ENCODE data around the gene HOOK2. TPM values are rescaled to one million over a fixed set of nuclear protein-coding genes. Genes with fewer than 3 reads are reported as not detected.

HOOK2 gene
- total and polyA plus RNA-seq, 2 of the 13 experiments (the other 11 are each of a cell fraction or from before 2014, with no cell fraction given) = 9.2 to 12.9 TPM

- ATAC-seq (peak; percentile 39), FAIRE-seq (peak; percentile 71), DNase-seq (ENCODE audit: low spot score) (peak; percentile 86)
- in situ Hi-C loops (cut with HindIII; ENCODE audit: extremely low pct_ligation_motif_present, low pct_unique_long_range_greater_than_20kb) = no loop called here
- peaks cover 42% of the 10 kb centered on the region for H3K4me1 ChIP-seq (ENCODE audit: insufficient read depth, low read length)
- H3K27me3 ChIP-seq (ENCODE audit: control insufficient read depth in 1 of 2, insufficient read depth in 2 of 2, low read length in 2 of 2) = no peaks in the 10 kb centered on the region
- no peaks in the 10 kb centered on the region for H4K20me1 ChIP-seq (ENCODE audit: insufficient read depth, low read length)
- POLR2A ChIA-PET = interaction anchor here (1.0 to 3.9 kb wide), 13 partner anchors 8 to 124 kb away, joined by 3 to 124 read pairs (median 15); partner anchors contain the start of genes DHPS, GCDH, GET3 and HOOK2
- CTCF ChIA-PET (ENCODE audit: low intra/inter-chr PET ratio, low total read pairs) = interaction anchor here (1.0 to 3.7 kb wide), 4 partner anchors 15 to 36 kb away, joined by 3 to 54 read pairs (median 4); partner anchors contain the start of gene HOOK2
- peak overlapping the region; percentile 77 to 87 (median 78) for H3K4me3 ChIP-seq (replicated peaks in 1 of 3; ENCODE audit: insufficient read depth in 1 of 3, low read depth in 2 of 3, low read length in 3 of 3)
- peaks cover 8% of the 10 kb centered on the region for H3K79me2 ChIP-seq (ENCODE audit: insufficient read depth, low read length)
- H3K36me3 ChIP-seq (replicated peaks in 1 of 2; ENCODE audit: control insufficient read depth in 1 of 2, insufficient read depth in 2 of 2, low read length in 2 of 2) = 0 out of 5 replicates have a peak, but pooled peaks cover 0 to 1% of the 10 kb centered on the region in 2 experiments
- peak overlapping the region; percentile 81 for H3K27ac ChIP-seq (ENCODE audit: extremely low read length, insufficient read depth, low read length)
- no peak overlapping the region for H2AFZ ChIP-seq (ENCODE audit: low read length)
- peak overlapping the region; percentile 89 for H3K9ac ChIP-seq (ENCODE audit: insufficient read depth, low read depth, low read length)
- no peaks in the 10 kb centered on the region for H3K9me3 ChIP-seq (ENCODE audit: low read length)
- BruUV-seq (replicated peaks) = no TSS peak
- WGBS (ENCODE audit: low lambda C conversion rate) = 1% methylated on average over 9 of the region's 81 CpGs
- intact Hi-C loops (cut with micrococcal nuclease; ENCODE audit: unreplicated experiment) = no loop called here
- H3K4me2 ChIP-seq (ENCODE audit: low read depth, low read length) = peak overlapping the region; percentile 99
- TF ChIP-seq MAZ (IDR thresholded peaks at IDR 0.05; ENCODE audit: borderline replicate concordance, low read depth, low read length) (no peak), MAZ (CRISPR knock-in tag; IDR thresholded peaks at IDR 0.05; ENCODE audit: low read depth) (0 out of 2 replicates have a peak, but pooled peaks have one; percentile 55), ISL2 (CRISPR knock-in tag; IDR thresholded peaks at IDR 0.05) (peak; percentile 70; the same call in 1 of the 2 replicates), BHLHE40 (IDR thresholded peaks at IDR 0.05; ENCODE audit: low read length) (peak; percentile 26; the same call in 1 of the 2 replicates), ZNF878 (CRISPR knock-in tag; IDR thresholded peaks at IDR 0.05) (0 out of 2 replicates have a peak, but pooled peaks have one; percentile 45), ZNF839 (CRISPR knock-in tag; IDR thresholded peaks at IDR 0.05; ENCODE audit: borderline replicate concordance) (no peak), ZNF772 (CRISPR knock-in tag; IDR thresholded peaks at IDR 0.05) (peak; percentile 45; the same call in 1 of the 2 replicates), ZFY (CRISPR knock-in tag; IDR thresholded peaks at IDR 0.05) (peak; percentile 58), ZNF468 (CRISPR knock-in tag; IDR thresholded peaks at IDR 0.05) (no peak), PHF8 (CRISPR knock-in tag; IDR thresholded peaks at IDR 0.05) (peak; percentile 60), FOXK1 (CRISPR knock-in tag; IDR thresholded peaks at IDR 0.05; ENCODE audit: borderline replicate concordance, low read depth) (peak; percentile 58; the same call in 1 of the 2 replicates), ZNF362 (CRISPR knock-in tag; IDR thresholded peaks at IDR 0.05; ENCODE audit: borderline replicate concordance) (peak; percentile 39; the same call in 1 of the 2 replicates), ZC3H4 (CRISPR knock-in tag; IDR thresholded peaks at IDR 0.05; ENCODE audit: borderline replicate concordance) (no peak), FOXO1 (CRISPR knock-in tag; IDR thresholded peaks at IDR 0.05) (no peak)
- TF ChIP-seq, protein P1, sequence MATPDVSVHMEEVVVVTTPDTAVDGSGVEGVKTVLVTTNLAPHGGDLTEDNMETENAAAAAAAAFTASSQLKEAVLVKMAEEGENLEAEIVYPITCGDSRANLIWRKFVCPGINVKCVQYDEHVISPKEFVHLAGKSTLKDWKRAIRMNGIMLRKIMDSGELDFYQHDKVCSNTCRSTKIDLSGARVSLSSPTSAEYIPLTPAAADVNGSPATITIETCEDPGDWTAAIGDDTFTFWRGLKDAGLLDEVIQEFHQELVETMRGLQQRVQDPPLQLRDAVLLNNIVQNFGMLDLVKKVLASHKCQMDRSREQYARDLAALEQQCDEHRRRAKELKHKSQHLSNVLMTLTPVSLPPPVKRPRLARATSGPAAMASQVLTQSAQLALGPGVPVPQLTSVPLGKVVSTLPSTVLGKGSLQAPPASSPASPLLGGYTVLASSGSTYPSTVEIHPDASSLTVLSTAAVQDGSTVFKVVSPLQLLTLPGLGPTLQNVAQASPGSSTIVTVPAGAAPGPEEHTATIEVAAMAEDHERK (CRISPR knock-in tag; IDR thresholded peaks at IDR 0.05; ENCODE audit: low read depth) = no peak
- TF ChIP-seq, protein P2, sequence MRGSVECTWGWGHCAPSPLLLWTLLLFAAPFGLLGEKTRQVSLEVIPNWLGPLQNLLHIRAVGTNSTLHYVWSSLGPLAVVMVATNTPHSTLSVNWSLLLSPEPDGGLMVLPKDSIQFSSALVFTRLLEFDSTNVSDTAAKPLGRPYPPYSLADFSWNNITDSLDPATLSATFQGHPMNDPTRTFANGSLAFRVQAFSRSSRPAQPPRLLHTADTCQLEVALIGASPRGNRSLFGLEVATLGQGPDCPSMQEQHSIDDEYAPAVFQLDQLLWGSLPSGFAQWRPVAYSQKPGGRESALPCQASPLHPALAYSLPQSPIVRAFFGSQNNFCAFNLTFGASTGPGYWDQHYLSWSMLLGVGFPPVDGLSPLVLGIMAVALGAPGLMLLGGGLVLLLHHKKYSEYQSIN (CRISPR knock-in tag; IDR thresholded peaks at IDR 0.05; ENCODE audit: borderline replicate concordance) = no peak
These were observed 18.2 kb upstream of the HOOK2 start for GRCh38 chr19:12793290-12794195.

Data from HepG2 (cell line).